H1 (cell line): ENCODE measurements around the gene PDE4C. TPM values are rescaled to one million over a fixed set of nuclear protein-coding genes. Genes with fewer than 3 reads are reported as not detected.

Source experiments
- CHD2 ChIP-seq: IDR thresholded peaks from 2 replicates; pipeline ENCODE4 v1.6.1; 2012; ENCODE audit warnings: low read length, improper control_type of control experiment
- GTF2F1 ChIP-seq: IDR thresholded peaks from 2 replicates; pipeline ENCODE4 v1.6.1; 2012; ENCODE audit warnings: low read depth, low read length, improper control_type of control experiment, borderline replicate concordance
- KDM5A ChIP-seq: fragments of 200-600 bp; IDR thresholded peaks from 2 replicates; pipeline ENCODE4 v1.7.1; 2012; ENCODE audit warnings: mild to moderate bottlenecking, low read length, inconsistent platforms, mixed read lengths
- SIX5 ChIP-seq: IDR thresholded peaks from 2 replicates; pipeline ENCODE4 v1.6.1; 2011; ENCODE audit warnings: mild to moderate bottlenecking, low read depth, low read length
- SP4 ChIP-seq: IDR thresholded peaks from 2 replicates; pipeline ENCODE4 v1.6.1; 2012; ENCODE audit warnings: low read length, inconsistent platforms
- polyA plus RNA-seq, 7 experiments: library from polyadenylated mRNA; depleted of rRNA in 3 of 7; stranded (reverse) in 5 of 7; unstranded in 2 of 7; fragments of >200 nt in 5 of 7; fragments of 200-250 nt in 2 of 7; gene quantifications; 1 replicate in 5 of 7; 2 replicates in 1 of 7; 4 replicates in 1 of 7; pipeline versions ENCODE4 v1.2.1 to v1.2.3, GENCODE V29; 2011 to 2013; ENCODE audit warnings: missing spikeins in 2 of 7, mixed read lengths in 2 of 7
- total RNA-seq: library from RNA; stranded (reverse); fragmentation: NEBNext Ultra II Directional; extraction: Animal tissue kit (Norgen Biotek cat#: 25700); gene quantifications from 2 replicates; pipeline ENCODE4 v1.2.1, GENCODE V29; 2021
- TF ChIP-seq, protein P1 (sequence below): IDR thresholded peaks from 2 replicates; pipeline ENCODE4 v1.6.1; 2012; ENCODE audit warnings: inconsistent platforms

Gene PDE4C
- total and polyA plus RNA-seq, 2 of the 8 experiments (the other 6 are each of a cell fraction or from before 2014, with no cell fraction given) = 2.7 to 3.1 TPM

GRCh38 chr19:18264137-18264854 lies 38.1 kb upstream of the PDE4C start (continued):
- TF ChIP-seq, protein P1, sequence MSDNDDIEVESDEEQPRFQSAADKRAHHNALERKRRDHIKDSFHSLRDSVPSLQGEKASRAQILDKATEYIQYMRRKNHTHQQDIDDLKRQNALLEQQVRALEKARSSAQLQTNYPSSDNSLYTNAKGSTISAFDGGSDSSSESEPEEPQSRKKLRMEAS = no peak
- no peak for TF ChIP-seq SIX5
- no peak for TF ChIP-seq GTF2F1
- no peak for TF ChIP-seq KDM5A
- no peak for TF ChIP-seq CHD2
- TF ChIP-seq SP4 = no peak
